ENCODE results near the gene CD46.

GRCh38 chr1:207820568-207821463 is 69.0 kb downstream of the CD46 start:
- TF ChIP-seq EZH2 (IDR thresholded peaks at IDR 0.05; ENCODE audit: borderline replicate concordance, insufficient read depth, low read depth, low read length, poor library complexity, severe bottlenecking) (no peak), CTCF (IDR thresholded peaks at IDR 0.05) (no peak)
